ENCODE results near the gene NOX5. TPM values are rescaled to one million over a fixed set of nuclear protein-coding genes. Genes with fewer than 3 reads are reported as not detected.

NOX5 gene
- total and polyA plus RNA-seq, 10 donors, result 0.36 to 29.2 (median 13.5) TPM

DNA sequence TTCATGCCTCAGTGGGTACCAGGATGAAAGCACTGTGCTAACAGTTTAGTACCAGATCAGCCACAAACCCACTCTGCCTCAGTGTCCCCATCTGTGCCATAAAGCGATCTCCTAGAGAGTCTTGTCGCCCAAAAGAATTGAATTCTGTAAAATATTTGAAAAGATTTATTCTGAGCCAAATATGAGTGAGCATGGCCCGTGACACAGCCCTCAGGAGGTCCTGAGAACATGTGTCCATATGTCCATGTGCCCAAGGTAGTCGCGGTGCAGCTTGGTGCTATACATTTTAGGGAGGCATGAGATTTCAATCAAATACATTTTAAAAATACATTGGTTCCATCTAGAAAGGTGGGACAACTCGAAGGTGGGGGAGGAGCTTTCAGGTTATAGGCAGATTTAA lies 15.4 kb upstream of the NOX5 start:
- no peak for DNase-seq
- H3K27ac ChIP-seq, result no peak overlapping the region
- intact Hi-C loops (cut with DNase I; ENCODE audit: low total_unique reads), result no loop called here
- 85 to 93% (median 89%) methylated on average over 6 of the region's 6 CpGs for WGBS, 5 donors
- H3K4me1 ChIP-seq, result peaks cover 0 to 5% (median 0%) of the 10 kb centered on the region in 6 donors
- no peaks in the 10 kb centered on the region for H3K9me3 ChIP-seq
- H3K27me3 ChIP-seq (replicated peaks in 1 of 7), result peaks cover 0 to 4% (median 0%) of the 10 kb centered on the region in 7 donors
- H3K36me3 ChIP-seq, result no peaks in the 10 kb centered on the region
- no peak overlapping the region for H3K4me3 ChIP-seq
- TF ChIP-seq POLR2A (IDR thresholded peaks at IDR 0.05) (no peak), POLR2AphosphoS5 (IDR thresholded peaks at IDR 0.05) (no peak)
- TF ChIP-seq, protein P1, sequence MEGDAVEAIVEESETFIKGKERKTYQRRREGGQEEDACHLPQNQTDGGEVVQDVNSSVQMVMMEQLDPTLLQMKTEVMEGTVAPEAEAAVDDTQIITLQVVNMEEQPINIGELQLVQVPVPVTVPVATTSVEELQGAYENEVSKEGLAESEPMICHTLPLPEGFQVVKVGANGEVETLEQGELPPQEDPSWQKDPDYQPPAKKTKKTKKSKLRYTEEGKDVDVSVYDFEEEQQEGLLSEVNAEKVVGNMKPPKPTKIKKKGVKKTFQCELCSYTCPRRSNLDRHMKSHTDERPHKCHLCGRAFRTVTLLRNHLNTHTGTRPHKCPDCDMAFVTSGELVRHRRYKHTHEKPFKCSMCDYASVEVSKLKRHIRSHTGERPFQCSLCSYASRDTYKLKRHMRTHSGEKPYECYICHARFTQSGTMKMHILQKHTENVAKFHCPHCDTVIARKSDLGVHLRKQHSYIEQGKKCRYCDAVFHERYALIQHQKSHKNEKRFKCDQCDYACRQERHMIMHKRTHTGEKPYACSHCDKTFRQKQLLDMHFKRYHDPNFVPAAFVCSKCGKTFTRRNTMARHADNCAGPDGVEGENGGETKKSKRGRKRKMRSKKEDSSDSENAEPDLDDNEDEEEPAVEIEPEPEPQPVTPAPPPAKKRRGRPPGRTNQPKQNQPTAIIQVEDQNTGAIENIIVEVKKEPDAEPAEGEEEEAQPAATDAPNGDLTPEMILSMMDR (IDR thresholded peaks at IDR 0.05 in 8 of 11, conservative IDR thresholded peaks at IDR 0.05 in 3 of 11), result no peak

DNA sequence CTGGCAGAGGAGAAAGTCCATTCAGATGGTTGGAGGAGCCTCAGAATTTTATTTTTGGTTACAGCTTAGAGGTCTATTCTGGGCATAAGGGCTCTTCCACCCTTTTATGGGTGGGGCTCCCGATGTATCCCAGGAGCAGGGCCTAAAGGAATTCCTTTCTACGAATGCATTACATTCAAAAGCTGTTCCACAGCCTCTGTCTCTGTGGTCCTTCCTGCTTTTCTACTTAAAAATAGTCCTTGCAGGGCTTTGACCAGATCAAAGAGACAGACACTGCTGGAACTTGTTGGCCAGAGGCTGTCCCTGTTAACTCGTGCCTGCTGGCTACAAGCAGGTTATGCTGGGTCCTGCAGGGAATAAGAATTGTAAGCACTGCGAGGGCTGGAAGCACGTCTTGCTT lies 14.4 kb upstream of the NOX5 start:
- no peaks in the 10 kb centered on the region for H3K36me3 ChIP-seq
- intact Hi-C loops (cut with DNase I; ENCODE audit: low total_unique reads), result no loop called here
- no peak overlapping the region for H3K4me3 ChIP-seq
- H3K27ac ChIP-seq, result no peak overlapping the region
- peaks cover 0 to 4% (median 0%) of the 10 kb centered on the region in 7 donors for H3K27me3 ChIP-seq (replicated peaks in 1 of 7)
- no peak for DNase-seq
- H3K4me1 ChIP-seq, result peaks cover 0 to 5% (median 0%) of the 10 kb centered on the region in 6 donors
- TF ChIP-seq, protein P1 (IDR thresholded peaks at IDR 0.05 in 8 of 11, conservative IDR thresholded peaks at IDR 0.05 in 3 of 11), result no peak
- TF ChIP-seq POLR2A (IDR thresholded peaks at IDR 0.05) (no peak), POLR2AphosphoS5 (IDR thresholded peaks at IDR 0.05) (no peak)
- WGBS, 5 donors, result 63 to 68% (median 64%) methylated on average over 5 of the region's 5 CpGs
- peaks cover 0 to 4% (median 0%) of the 10 kb centered on the region in 8 donors for H3K9me3 ChIP-seq

DNA sequence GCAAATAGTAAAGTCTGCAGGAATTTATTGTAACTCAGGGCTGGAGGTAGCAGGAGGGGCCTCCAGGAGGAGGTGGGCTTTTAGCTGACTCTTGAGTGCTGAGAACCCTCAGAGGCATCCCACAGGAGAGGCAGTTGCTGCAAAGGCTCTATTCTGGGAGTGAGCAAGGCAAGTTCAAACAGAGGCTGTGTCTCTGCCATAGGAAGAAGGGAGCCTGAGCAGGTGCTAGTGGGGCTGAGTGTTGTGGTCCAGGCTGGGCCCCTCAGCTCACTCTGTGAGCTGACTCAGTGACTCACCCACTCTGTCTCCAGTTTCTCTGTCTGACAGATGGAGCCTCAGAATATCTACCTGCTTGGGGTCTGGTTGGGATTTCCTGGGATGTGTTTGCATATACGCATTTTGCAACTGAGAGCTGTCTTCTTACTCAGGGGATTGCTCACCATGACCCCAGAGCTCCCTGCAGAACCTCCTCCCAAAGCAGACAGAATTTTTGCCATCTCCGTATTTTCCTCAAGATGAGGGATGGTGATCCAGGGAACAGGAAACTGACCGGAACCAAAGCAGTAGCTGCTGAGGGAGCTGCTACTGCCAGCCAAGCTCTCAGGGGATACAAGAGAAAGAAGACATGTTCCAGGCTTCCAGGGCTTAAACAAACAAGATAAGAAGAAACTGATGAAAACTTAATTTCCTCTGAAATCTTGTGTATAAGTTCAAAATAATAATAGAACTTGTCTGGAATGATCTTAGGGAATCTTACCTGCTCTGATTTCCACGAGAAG lies 13.6 kb upstream of the NOX5 start:
- H3K4me1 ChIP-seq, result peaks cover 0 to 5% (median 0%) of the 10 kb centered on the region in 6 donors
- H3K36me3 ChIP-seq, result no peaks in the 10 kb centered on the region
- DNase-seq, result no peak
- no peak overlapping the region for H3K4me3 ChIP-seq
- TF ChIP-seq, protein P1 (IDR thresholded peaks at IDR 0.05 in 8 of 11, conservative IDR thresholded peaks at IDR 0.05 in 3 of 11), result no peak
- no peak for TF ChIP-seq POLR2A (IDR thresholded peaks at IDR 0.05)
- no peak for TF ChIP-seq POLR2AphosphoS5 (IDR thresholded peaks at IDR 0.05)
- 75 to 86% (median 80%) methylated on average over 4 of the region's 4 CpGs for WGBS, 5 donors
- peaks cover 0 to 11% (median 2%) of the 10 kb centered on the region in 8 donors for H3K9me3 ChIP-seq
- H3K27me3 ChIP-seq (replicated peaks in 1 of 7), result peaks cover 0 to 8% (median 0%) of the 10 kb centered on the region in 7 donors
- H3K27ac ChIP-seq, result no peak overlapping the region
- intact Hi-C loops (cut with DNase I; ENCODE audit: low total_unique reads), result no loop called here

DNA sequence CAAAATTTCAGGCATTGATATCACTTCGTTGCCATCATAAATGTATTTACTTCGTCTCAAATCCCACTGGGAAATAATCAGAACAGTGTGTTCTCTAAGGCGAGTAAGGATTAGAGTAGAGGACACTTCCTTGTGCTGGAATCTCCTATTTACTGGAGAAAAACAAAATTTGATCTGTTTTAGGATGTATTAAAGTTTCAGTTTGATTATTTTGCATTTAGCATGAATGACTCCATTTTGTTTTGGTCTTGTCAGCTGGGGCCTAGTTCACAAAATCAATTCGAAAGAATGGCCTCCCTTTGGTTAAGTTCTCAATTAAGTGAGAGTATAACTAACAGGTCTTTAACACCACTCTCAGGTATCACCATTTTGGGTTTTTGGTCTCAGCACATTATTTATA lies 11.7 kb upstream of the NOX5 start:
- Histone ChIP-seq H3K27ac (no peak overlapping the region), H3K4me1 (no peaks in the 10 kb centered on the region), H3K36me3 (no peaks in the 10 kb centered on the region), H3K9me3 (peaks cover 0 to 30% (median 17%) of the 10 kb centered on the region in 8 donors), H3K27me3 (replicated peaks in 1 of 7) (peaks cover 0 to 8% (median 0%) of the 10 kb centered on the region in 7 donors), H3K4me3 (no peak overlapping the region)
- 87 to 94% (median 87%) methylated on average over 4 of the region's 4 CpGs for WGBS, 5 donors
- DNase-seq, result no peak
- no peak for TF ChIP-seq POLR2A (IDR thresholded peaks at IDR 0.05)
- TF ChIP-seq, protein P1 (IDR thresholded peaks at IDR 0.05 in 8 of 11, conservative IDR thresholded peaks at IDR 0.05 in 3 of 11), result no peak
- TF ChIP-seq POLR2AphosphoS5 (IDR thresholded peaks at IDR 0.05), result no peak
- intact Hi-C loops (cut with DNase I; ENCODE audit: low total_unique reads), result no loop called here
